ENCODE results near the gene NSMCE1. TPM values are rescaled to one million over a fixed set of nuclear protein-coding genes. Genes with fewer than 3 reads are reported as not detected.
A peak's percentile ranks its signal among the peaks of the same experiment; 100 is the strongest.

NSMCE1 gene
- total and polyA plus RNA-seq, 2 donors (not counting 1 experiment from before 2014, with no cell fraction given), result 48.8 to 142 TPM

DNA sequence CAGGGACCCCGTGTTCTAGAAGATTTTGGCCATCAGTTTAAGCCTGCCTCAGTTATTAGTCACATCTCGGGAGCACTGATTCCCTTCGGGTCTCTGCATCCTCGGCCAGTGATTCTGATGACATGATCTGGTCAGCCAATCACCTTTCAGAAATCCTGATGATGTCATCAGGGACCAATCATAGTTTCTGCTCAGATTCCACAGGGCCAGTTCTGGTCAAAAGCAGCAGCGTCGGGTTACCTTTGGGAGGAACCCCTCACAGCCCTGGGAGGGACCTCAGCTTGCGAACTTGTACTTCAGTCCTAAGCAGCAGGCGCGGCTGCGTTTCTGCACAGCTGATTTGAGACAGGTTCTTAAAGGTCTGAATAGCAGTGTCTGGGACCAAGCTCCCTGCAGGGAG is 51.3 kb downstream of the NSMCE1 start:
- H3K79me2 ChIP-seq (ENCODE audit: control insufficient read depth, insufficient read depth, low read length), result no peaks in the 10 kb centered on the region
- no peak overlapping the region for H3K9ac ChIP-seq (ENCODE audit: insufficient read depth, low read length)
- H3K4me2 ChIP-seq (ENCODE audit: extremely low read depth, insufficient read depth, low read length), result no peak overlapping the region
- peaks cover 6% of the 10 kb centered on the region for H3K36me3 ChIP-seq (ENCODE audit: control insufficient read depth, insufficient read depth, low read length)
- peaks cover 6% of the 10 kb centered on the region for H3K4me1 ChIP-seq (ENCODE audit: control insufficient read depth, extremely low read depth, insufficient read depth, low read length)
- H3K27ac ChIP-seq (ENCODE audit: insufficient read depth, low read length), result no peak overlapping the region
- no peak overlapping the region for H3K4me3 ChIP-seq (replicated peaks in 1 of 4; ENCODE audit: control extremely low read depth in 1 of 4, insufficient read depth in 1 of 4, low read depth in 3 of 4, low read length in 4 of 4)
- no peaks in the 10 kb centered on the region for H4K20me1 ChIP-seq (ENCODE audit: control insufficient read depth, extremely low read depth, insufficient read depth, low read length)
- H2AFZ ChIP-seq (ENCODE audit: low read length), result no peak overlapping the region
- no peaks in the 10 kb centered on the region for H3K27me3 ChIP-seq (ENCODE audit: control insufficient read depth, insufficient read depth, low read length)
- no peaks in the 10 kb centered on the region for H3K9me3 ChIP-seq (ENCODE audit: control insufficient read depth, insufficient read depth, low read depth, low read length)
- no peak for TF ChIP-seq CTCF (conservative IDR thresholded peaks at IDR 0.05 in 1 of 2, IDR thresholded peaks at IDR 0.05 in 1 of 2; ENCODE audit: low read depth in 1 of 2, low read length in 2 of 2)
- DNase-seq (ENCODE audit: low read depth in 2 of 2), result peak; percentile 53 to 81

DNA sequence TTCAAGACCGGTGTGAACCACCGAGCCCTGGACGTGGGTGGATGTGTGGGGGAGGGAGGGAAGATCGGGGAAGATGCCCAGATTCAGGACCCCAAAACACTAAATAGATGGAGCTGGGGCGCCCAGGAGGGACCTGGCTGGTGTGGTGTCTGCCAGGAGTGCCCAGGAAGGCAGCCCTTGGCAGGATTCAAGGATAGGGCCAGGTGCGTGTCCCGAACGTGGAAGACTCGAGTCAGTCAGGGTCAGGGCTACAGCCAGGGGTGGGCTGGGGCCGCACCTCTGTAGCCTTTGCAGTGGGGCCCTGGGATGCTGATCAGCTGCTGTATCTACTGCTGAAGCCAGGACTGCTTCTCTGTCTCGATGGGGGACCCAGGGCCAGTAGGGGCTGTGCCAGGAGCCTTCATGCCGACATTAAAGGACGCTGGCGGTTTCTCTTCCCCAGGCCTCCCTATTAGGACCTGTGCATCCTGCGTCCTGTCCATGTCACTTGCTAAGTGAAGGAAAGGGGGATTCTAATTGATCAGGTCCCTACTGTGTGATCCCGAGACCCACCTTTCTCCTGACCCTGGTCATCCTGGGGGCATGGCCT is 52.2 kb downstream of the NSMCE1 start:
- Histone ChIP-seq H3K9me3 (ENCODE audit: control insufficient read depth, insufficient read depth, low read depth, low read length) (no peaks in the 10 kb centered on the region), H3K79me2 (ENCODE audit: control insufficient read depth, insufficient read depth, low read length) (no peaks in the 10 kb centered on the region), H3K9ac (ENCODE audit: insufficient read depth, low read length) (no peak overlapping the region), H3K36me3 (ENCODE audit: control insufficient read depth, insufficient read depth, low read length) (peaks cover 6% of the 10 kb centered on the region), H3K4me2 (ENCODE audit: extremely low read depth, insufficient read depth, low read length) (no peak overlapping the region), H3K4me1 (ENCODE audit: control insufficient read depth, extremely low read depth, insufficient read depth, low read length) (no peaks in the 10 kb centered on the region), H2AFZ (ENCODE audit: low read length) (no peak overlapping the region), H3K27ac (ENCODE audit: insufficient read depth, low read length) (no peak overlapping the region), H3K4me3 (replicated peaks in 1 of 4; ENCODE audit: control extremely low read depth in 1 of 4, insufficient read depth in 1 of 4, low read depth in 3 of 4, low read length in 4 of 4) (no peak overlapping the region), H3K27me3 (ENCODE audit: control insufficient read depth, insufficient read depth, low read length) (no peaks in the 10 kb centered on the region), H4K20me1 (ENCODE audit: control insufficient read depth, extremely low read depth, insufficient read depth, low read length) (no peaks in the 10 kb centered on the region)
- no peak for DNase-seq (ENCODE audit: low read depth in 2 of 2)
- no peak for TF ChIP-seq EZH2 (IDR thresholded peaks at IDR 0.05; ENCODE audit: low read length, missing control alignments)
- TF ChIP-seq CTCF (conservative IDR thresholded peaks at IDR 0.05 in 1 of 2, IDR thresholded peaks at IDR 0.05 in 1 of 2; ENCODE audit: low read depth in 1 of 2, low read length in 2 of 2), result no peak

- Histone ChIP-seq H2AFZ (ENCODE audit: low read length) (no peak overlapping the region), H4K20me1 (ENCODE audit: control insufficient read depth, extremely low read depth, insufficient read depth, low read length) (no peaks in the 10 kb centered on the region), H3K4me3 (replicated peaks in 1 of 4; ENCODE audit: control extremely low read depth in 1 of 4, insufficient read depth in 1 of 4, low read depth in 3 of 4, low read length in 4 of 4) (no peak overlapping the region), H3K79me2 (ENCODE audit: control insufficient read depth, insufficient read depth, low read length) (no peaks in the 10 kb centered on the region), H3K9me3 (ENCODE audit: control insufficient read depth, insufficient read depth, low read depth, low read length) (no peaks in the 10 kb centered on the region), H3K4me2 (ENCODE audit: extremely low read depth, insufficient read depth, low read length) (no peak overlapping the region), H3K36me3 (ENCODE audit: control insufficient read depth, insufficient read depth, low read length) (peaks cover 6% of the 10 kb centered on the region), H3K27me3 (ENCODE audit: control insufficient read depth, insufficient read depth, low read length) (no peaks in the 10 kb centered on the region), H3K4me1 (ENCODE audit: control insufficient read depth, extremely low read depth, insufficient read depth, low read length) (no peaks in the 10 kb centered on the region), H3K27ac (ENCODE audit: insufficient read depth, low read length) (no peak overlapping the region), H3K9ac (ENCODE audit: insufficient read depth, low read length) (no peak overlapping the region)
- TF ChIP-seq EZH2 (IDR thresholded peaks at IDR 0.05; ENCODE audit: low read length, missing control alignments) (no peak), CTCF (conservative IDR thresholded peaks at IDR 0.05 in 1 of 2, IDR thresholded peaks at IDR 0.05 in 1 of 2; ENCODE audit: low read depth in 1 of 2, low read length in 2 of 2) (no peak)
- no peak for DNase-seq (ENCODE audit: low read depth in 2 of 2)
Measured at GRCh38 chr16:27215660-27216059, 52.9 kb downstream of the NSMCE1 start.

All from fibroblast of lung (primary cell).